Liver (tissue), 10 donors: ENCODE measurements around the gene UBAP2. TPM values are rescaled to one million over a fixed set of nuclear protein-coding genes. Genes with fewer than 3 reads are reported as not detected.

Experiments
- DNase-seq: peaks from one replicate; pipeline ENCODE4 v3.0.0-alpha.2; 2017; ENCODE audit warnings: low spot score
- H3K27ac ChIP-seq, 2 donors: one replicate each; pipeline ENCODE4 v1.7.0; 2013; ENCODE audit warnings: inconsistent platforms in 2 of 2, low read length in 2 of 2, control low read depth in 1 of 2, low read depth in 1 of 2, mild to moderate bottlenecking in 1 of 2
- H3K27me3 ChIP-seq, 4 donors: one replicate each; pipeline versions ENCODE4 v1.6.1 to v1.7.0; 2013; ENCODE audit warnings: low read length in 3 of 4, inconsistent platforms in 1 of 4, mild to moderate bottlenecking in 1 of 4, moderate library complexity in 1 of 4; ENCODE audit not compliant: control insufficient read depth in 4 of 4, insufficient read depth in 4 of 4
- H3K36me3 ChIP-seq, 4 donors: one replicate each; pipeline versions ENCODE4 v1.6.1 to v1.7.0; 2013; ENCODE audit warnings: low read length in 3 of 4, mild to moderate bottlenecking in 3 of 4, low read depth in 1 of 4, moderate library complexity in 1 of 4; ENCODE audit not compliant: control insufficient read depth in 4 of 4, insufficient read depth in 3 of 4
- H3K4me1 ChIP-seq, 4 donors: one replicate each; pipeline versions ENCODE4 v1.6.1 to v1.7.0; 2013; ENCODE audit warnings: low read length in 3 of 4, mild to moderate bottlenecking in 3 of 4, moderate library complexity in 1 of 4; ENCODE audit not compliant: control insufficient read depth in 4 of 4, insufficient read depth in 4 of 4
- H3K4me3 ChIP-seq, 3 donors: one replicate each; pipeline versions ENCODE4 v1.6.1 to v1.7.0; 2013; ENCODE audit warnings: low read length in 3 of 3, control low read depth in 1 of 3, low read depth in 1 of 3, mild to moderate bottlenecking in 1 of 3
- H3K9ac ChIP-seq, 2 donors: one replicate each; pipeline ENCODE4 v1.7.0; 2013; ENCODE audit warnings: low read length in 2 of 2, mild to moderate bottlenecking in 2 of 2, moderate library complexity in 2 of 2, control low read depth in 1 of 2, low read depth in 1 of 2
- H3K9me3 ChIP-seq, 4 donors: one replicate each; pipeline versions ENCODE4 v1.6.1 to v1.7.0; 2013; ENCODE audit warnings: low read length in 3 of 4; ENCODE audit not compliant: control insufficient read depth in 4 of 4
- EGR1 ChIP-seq, 2 donors: IDR thresholded peaks; 2 replicates each; pipeline ENCODE4 v1.6.1; 2016 to 2018; ENCODE audit warnings: antibody characterized with exemption in 2 of 2, low read depth in 2 of 2
- FOXA1 ChIP-seq: IDR thresholded peaks from 2 replicates; pipeline ENCODE4 v1.6.1; 2016; ENCODE audit warnings: antibody characterized with exemption
- FOXA2 ChIP-seq: IDR thresholded peaks from 2 replicates; pipeline ENCODE4 v1.6.1; 2016; ENCODE audit warnings: antibody characterized with exemption
- GABPA ChIP-seq, 2 donors: IDR thresholded peaks in 1 of 2; conservative IDR thresholded peaks in 1 of 2; 2 replicates each; pipeline ENCODE4 v1.6.1; 2016; ENCODE audit warnings: antibody characterized with exemption in 2 of 2, mild to moderate bottlenecking in 1 of 2, moderate library complexity in 1 of 2
- HNF4A ChIP-seq, 2 donors: conservative IDR thresholded peaks; 2 replicates each; pipeline ENCODE4 v1.6.1; 2016; ENCODE audit warnings: antibody characterized with exemption in 2 of 2, mild to moderate bottlenecking in 2 of 2
- HNF4G ChIP-seq: IDR thresholded peaks from 2 replicates; pipeline ENCODE4 v1.6.1; 2016; ENCODE audit warnings: antibody characterized with exemption
- JUND ChIP-seq, 2 donors: IDR thresholded peaks; 2 replicates each; pipeline ENCODE4 v1.6.1; 2016; ENCODE audit warnings: antibody characterized with exemption in 2 of 2
- NR2F2 ChIP-seq: IDR thresholded peaks from 2 replicates; pipeline ENCODE4 v1.6.1; 2016; ENCODE audit warnings: antibody characterized with exemption
- RAD21 ChIP-seq, 2 donors: IDR thresholded peaks; 2 replicates each; pipeline ENCODE4 v1.6.1; 2016; ENCODE audit warnings: antibody characterized with exemption in 2 of 2, mild to moderate bottlenecking in 2 of 2
- RXRA ChIP-seq, 2 donors: IDR thresholded peaks; 2 replicates each; pipeline ENCODE4 v1.6.1; 2017 to 2018; ENCODE audit warnings: antibody characterized with exemption in 2 of 2, mild to moderate bottlenecking in 1 of 2
- SP1 ChIP-seq: IDR thresholded peaks from 2 replicates; pipeline ENCODE4 v1.6.1; 2018; ENCODE audit warnings: antibody characterized with exemption, mild to moderate bottlenecking
- TAF1 ChIP-seq: conservative IDR thresholded peaks from 2 replicates; pipeline ENCODE4 v1.6.1; 2016; ENCODE audit warnings: antibody characterized with exemption, mild to moderate bottlenecking
- YY1 ChIP-seq: IDR thresholded peaks from 2 replicates; pipeline ENCODE4 v1.6.1; 2016; ENCODE audit warnings: antibody characterized with exemption, mild to moderate bottlenecking
- WGBS: extraction: QIAGEN DNeasy Blood & Tissue Kit; methylation state at CpG from one replicate; pipeline ENCODE4 v1.1.7; 2013; 5-methylcytosine and 5-hydroxymethylcytosine counted together
- polyA plus RNA-seq, 2 donors: library from polyadenylated mRNA; stranded (reverse) in 1 of 2; unstranded in 1 of 2; fragments of 200-250 nt in 1 of 2; fragments of >200 nt in 1 of 2; fragmentation: Nextera tagmentation in 1 of 2; extraction: Ambion mirVana in 1 of 2; gene quantifications; one replicate each; pipeline versions ENCODE4 v1.2.1 to v1.2.3, GENCODE V29; 2013 to 2015
- small RNA-seq: library from RNA; depleted of rRNA; stranded (forward); fragments of <200 nt; gene quantifications from one replicate; pipeline ENCODE3, GENCODE V24; 2014
- total RNA-seq, 2 donors: library from RNA; depleted of rRNA; stranded (reverse); fragments of >200 nt; gene quantifications; one replicate each; pipeline ENCODE4 v1.2.3, GENCODE V29; 2014
- TF ChIP-seq, protein P1 (sequence below): fragments of 150-350 bp; IDR thresholded peaks from 2 replicates; pipeline ENCODE4 v1.5.1; 2017; ENCODE audit warnings: improper control_type of control experiment, low read depth, low read length; ENCODE audit not compliant: missing input control
- TF ChIP-seq, protein P2 (sequence below): IDR thresholded peaks from 2 replicates; pipeline ENCODE4 v1.6.1; 2016; ENCODE audit warnings: antibody characterized with exemption
- TF ChIP-seq, protein P3 (sequence below): IDR thresholded peaks from 2 replicates; pipeline ENCODE4 v1.6.1; 2016; ENCODE audit warnings: antibody characterized with exemption
- TF ChIP-seq, protein P4 (sequence below): IDR thresholded peaks from 2 replicates; pipeline ENCODE4 v1.6.1; 2016; ENCODE audit warnings: antibody characterized with exemption
- TF ChIP-seq, protein P5 (sequence below): IDR thresholded peaks from 2 replicates; pipeline ENCODE4 v1.6.1; 2016; ENCODE audit warnings: antibody characterized with exemption, mild to moderate bottlenecking
- donor health status: healthy.
- donor health status: healthy.
- donor health status: healthy.
- donor health status: healthy.
- donor health status: healthy.

The UBAP2 gene
- total and polyA plus RNA-seq, 4 donors, result 5.4 to 12.6 (median 8.3) TPM

DNA sequence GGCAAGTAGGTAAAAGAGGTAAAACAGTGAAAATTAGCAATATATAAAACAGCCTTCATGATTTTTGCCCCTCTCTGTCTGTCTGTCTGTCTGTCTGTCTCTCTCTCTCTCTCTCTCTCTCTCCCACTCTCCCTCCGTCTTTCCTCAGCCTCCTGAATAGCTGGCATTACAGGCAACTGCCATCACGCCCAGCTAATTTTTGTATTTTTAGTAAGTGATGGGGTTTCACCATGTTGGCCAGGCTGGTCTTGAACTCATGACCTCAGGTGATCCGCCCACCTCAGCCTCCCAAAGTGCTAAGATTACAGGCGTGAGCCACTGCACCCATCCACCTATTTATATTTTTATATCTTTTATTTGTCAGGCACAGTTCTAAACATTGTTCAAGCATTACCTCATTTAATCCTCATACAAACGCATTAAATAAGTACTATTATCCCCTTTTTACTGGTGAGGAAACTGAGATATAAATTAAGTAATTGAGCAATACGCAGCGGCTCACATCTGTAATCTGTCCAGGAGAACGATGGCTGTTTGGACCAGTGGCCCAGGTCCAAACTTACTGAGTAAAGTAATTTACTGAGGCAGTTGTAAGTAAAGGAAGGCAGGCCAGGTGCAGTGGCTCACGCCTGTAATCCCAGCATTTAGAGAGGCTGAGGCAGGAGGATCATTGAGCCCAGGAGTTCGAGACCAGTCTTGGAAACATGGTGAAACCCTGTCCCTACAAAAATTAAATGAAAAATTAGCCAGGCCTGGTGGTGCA, 170.8 kb downstream of the UBAP2 start:
- no peak for DNase-seq
- TF ChIP-seq, protein P1, sequence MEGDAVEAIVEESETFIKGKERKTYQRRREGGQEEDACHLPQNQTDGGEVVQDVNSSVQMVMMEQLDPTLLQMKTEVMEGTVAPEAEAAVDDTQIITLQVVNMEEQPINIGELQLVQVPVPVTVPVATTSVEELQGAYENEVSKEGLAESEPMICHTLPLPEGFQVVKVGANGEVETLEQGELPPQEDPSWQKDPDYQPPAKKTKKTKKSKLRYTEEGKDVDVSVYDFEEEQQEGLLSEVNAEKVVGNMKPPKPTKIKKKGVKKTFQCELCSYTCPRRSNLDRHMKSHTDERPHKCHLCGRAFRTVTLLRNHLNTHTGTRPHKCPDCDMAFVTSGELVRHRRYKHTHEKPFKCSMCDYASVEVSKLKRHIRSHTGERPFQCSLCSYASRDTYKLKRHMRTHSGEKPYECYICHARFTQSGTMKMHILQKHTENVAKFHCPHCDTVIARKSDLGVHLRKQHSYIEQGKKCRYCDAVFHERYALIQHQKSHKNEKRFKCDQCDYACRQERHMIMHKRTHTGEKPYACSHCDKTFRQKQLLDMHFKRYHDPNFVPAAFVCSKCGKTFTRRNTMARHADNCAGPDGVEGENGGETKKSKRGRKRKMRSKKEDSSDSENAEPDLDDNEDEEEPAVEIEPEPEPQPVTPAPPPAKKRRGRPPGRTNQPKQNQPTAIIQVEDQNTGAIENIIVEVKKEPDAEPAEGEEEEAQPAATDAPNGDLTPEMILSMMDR, result no peak
- TF ChIP-seq RAD21 (IDR thresholded peaks at IDR 0.05) (no peak), JUND (IDR thresholded peaks at IDR 0.05) (no peak), FOXA1 (no peak), RXRA (IDR thresholded peaks at IDR 0.05) (no peak), FOXA2 (no peak), SP1 (no peak), TAF1 (no peak), HNF4G (no peak), NR2F2 (no peak), GABPA (IDR thresholded peaks at IDR 0.05 in 1 of 2, conservative IDR thresholded peaks at IDR 0.05 in 1 of 2) (no peak), YY1 (no peak), HNF4A (conservative IDR thresholded peaks at IDR 0.05) (no peak), EGR1 (IDR thresholded peaks at IDR 0.05; ENCODE audit: low read depth in 2 of 2) (no peak)
- TF ChIP-seq, protein P2, sequence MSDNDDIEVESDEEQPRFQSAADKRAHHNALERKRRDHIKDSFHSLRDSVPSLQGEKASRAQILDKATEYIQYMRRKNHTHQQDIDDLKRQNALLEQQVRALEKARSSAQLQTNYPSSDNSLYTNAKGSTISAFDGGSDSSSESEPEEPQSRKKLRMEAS, result no peak
- TF ChIP-seq, protein P3, sequence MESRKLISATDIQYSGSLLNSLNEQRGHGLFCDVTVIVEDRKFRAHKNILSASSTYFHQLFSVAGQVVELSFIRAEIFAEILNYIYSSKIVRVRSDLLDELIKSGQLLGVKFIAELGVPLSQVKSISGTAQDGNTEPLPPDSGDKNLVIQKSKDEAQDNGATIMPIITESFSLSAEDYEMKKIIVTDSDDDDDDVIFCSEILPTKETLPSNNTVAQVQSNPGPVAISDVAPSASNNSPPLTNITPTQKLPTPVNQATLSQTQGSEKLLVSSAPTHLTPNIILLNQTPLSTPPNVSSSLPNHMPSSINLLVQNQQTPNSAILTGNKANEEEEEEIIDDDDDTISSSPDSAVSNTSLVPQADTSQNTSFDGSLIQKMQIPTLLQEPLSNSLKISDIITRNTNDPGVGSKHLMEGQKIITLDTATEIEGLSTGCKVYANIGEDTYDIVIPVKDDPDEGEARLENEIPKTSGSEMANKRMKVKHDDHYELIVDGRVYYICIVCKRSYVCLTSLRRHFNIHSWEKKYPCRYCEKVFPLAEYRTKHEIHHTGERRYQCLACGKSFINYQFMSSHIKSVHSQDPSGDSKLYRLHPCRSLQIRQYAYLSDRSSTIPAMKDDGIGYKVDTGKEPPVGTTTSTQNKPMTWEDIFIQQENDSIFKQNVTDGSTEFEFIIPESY, result no peak
- TF ChIP-seq, protein P4, sequence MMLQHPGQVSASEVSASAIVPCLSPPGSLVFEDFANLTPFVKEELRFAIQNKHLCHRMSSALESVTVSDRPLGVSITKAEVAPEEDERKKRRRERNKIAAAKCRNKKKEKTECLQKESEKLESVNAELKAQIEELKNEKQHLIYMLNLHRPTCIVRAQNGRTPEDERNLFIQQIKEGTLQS, result no peak
- TF ChIP-seq, protein P5, sequence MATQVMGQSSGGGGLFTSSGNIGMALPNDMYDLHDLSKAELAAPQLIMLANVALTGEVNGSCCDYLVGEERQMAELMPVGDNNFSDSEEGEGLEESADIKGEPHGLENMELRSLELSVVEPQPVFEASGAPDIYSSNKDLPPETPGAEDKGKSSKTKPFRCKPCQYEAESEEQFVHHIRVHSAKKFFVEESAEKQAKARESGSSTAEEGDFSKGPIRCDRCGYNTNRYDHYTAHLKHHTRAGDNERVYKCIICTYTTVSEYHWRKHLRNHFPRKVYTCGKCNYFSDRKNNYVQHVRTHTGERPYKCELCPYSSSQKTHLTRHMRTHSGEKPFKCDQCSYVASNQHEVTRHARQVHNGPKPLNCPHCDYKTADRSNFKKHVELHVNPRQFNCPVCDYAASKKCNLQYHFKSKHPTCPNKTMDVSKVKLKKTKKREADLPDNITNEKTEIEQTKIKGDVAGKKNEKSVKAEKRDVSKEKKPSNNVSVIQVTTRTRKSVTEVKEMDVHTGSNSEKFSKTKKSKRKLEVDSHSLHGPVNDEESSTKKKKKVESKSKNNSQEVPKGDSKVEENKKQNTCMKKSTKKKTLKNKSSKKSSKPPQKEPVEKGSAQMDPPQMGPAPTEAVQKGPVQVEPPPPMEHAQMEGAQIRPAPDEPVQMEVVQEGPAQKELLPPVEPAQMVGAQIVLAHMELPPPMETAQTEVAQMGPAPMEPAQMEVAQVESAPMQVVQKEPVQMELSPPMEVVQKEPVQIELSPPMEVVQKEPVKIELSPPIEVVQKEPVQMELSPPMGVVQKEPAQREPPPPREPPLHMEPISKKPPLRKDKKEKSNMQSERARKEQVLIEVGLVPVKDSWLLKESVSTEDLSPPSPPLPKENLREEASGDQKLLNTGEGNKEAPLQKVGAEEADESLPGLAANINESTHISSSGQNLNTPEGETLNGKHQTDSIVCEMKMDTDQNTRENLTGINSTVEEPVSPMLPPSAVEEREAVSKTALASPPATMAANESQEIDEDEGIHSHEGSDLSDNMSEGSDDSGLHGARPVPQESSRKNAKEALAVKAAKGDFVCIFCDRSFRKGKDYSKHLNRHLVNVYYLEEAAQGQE, result no peak
- H3K27ac ChIP-seq, result no peak overlapping the region
- H3K36me3 ChIP-seq, result no peaks in the 10 kb centered on the region
- H3K27me3 ChIP-seq, result no peaks in the 10 kb centered on the region
- H3K9ac ChIP-seq, result no peak overlapping the region
- 76% methylated on average over 10 of the region's 10 CpGs for WGBS
- peaks cover 2 to 9% (median 5%) of the 10 kb centered on the region in 4 donors for H3K4me1 ChIP-seq
- H3K4me3 ChIP-seq, result no peak overlapping the region
- H3K9me3 ChIP-seq, result no peaks in the 10 kb centered on the region

Small RNA genes within 50 kb of the gene (small RNA-seq; reads per million reads assigned to genes)
- gene RN7SKP114 (0.22 reads per million, percentile 7 among the genes with 10 or more reads in this experiment), gene SNORD121A (46.0 reads per million, percentile 97 among the genes with 10 or more reads in this experiment), gene SNORD121B (not detected)

Other genes with a start within 250 kb of the UBAP2 start
- gene UBE2R2, start 231.7 kb downstream of the UBAP2 start, total RNA-seq, result 10 to 100 TPM; 10.8 to 13.4 TPM
- 10 to 100 TPM; 15.0 TPM for gene UBE2R2, start 231.7 kb downstream of the UBAP2 start, polyA plus RNA-seq
- gene DCAF12, start 77.8 kb upstream of the UBAP2 start, total RNA-seq, result 100 to 1,000 TPM in 1 of 2 donors, 10 to 100 TPM in 1; 19.1 to 120 TPM
- gene DCAF12, start 77.8 kb upstream of the UBAP2 start, polyA plus RNA-seq, result 10 to 100 TPM in 1 of 2 donors, 1 to 10 TPM in 1; 8.4 to 12.9 TPM
- 10 to 100 TPM; 23.4 to 31.6 TPM for gene UBAP1, start 130.2 kb upstream of the UBAP2 start, total RNA-seq
- gene UBAP1, start 130.2 kb upstream of the UBAP2 start, polyA plus RNA-seq, result 10 to 100 TPM; 21.2 to 24.0 TPM